Measurements from ENCODE around the gene GNAQ.

- TF ChIP-seq CTCF (conservative IDR thresholded peaks at IDR 0.05 in 1 of 2, IDR thresholded peaks at IDR 0.05 in 1 of 2; ENCODE audit: low read depth in 1 of 2, low read length in 2 of 2) (no peak), EZH2 (IDR thresholded peaks at IDR 0.05; ENCODE audit: low read length, missing control alignments) (no peak)
Measured at GRCh38 chr9:78044886-78045285, 13.3 kb upstream of the GNAQ start.

Data from fibroblast of lung (primary cell).